Tibial nerve (tissue), 4 donors: Measurements from ENCODE around the gene TANC2. TPM values are rescaled to one million over a fixed set of nuclear protein-coding genes. Genes with fewer than 3 reads are reported as not detected.

Source experiments
- DNase-seq, 2 donors: peaks; one replicate each; pipeline ENCODE4 v3.0.0-alpha.2; 2019; ENCODE audit warnings: low spot score in 2 of 2
- H3K27ac ChIP-seq, 4 donors: fragments of 200-600 bp; sonication (generic) in 3 of 4; one replicate each; pipeline ENCODE4 v1.5.1; 2017 to 2019; ENCODE audit warnings: mild to moderate bottlenecking in 1 of 4
- H3K27me3 ChIP-seq, 2 donors: fragments of 200-600 bp; sonication (generic) in 1 of 2; one replicate each; pipeline versions ENCODE4 v1.5.1 to v1.6.0; 2017 to 2019
- H3K36me3 ChIP-seq, 3 donors: fragments of 200-600 bp; sonication (generic); one replicate each; pipeline ENCODE4 v1.5.1; 2018 to 2019
- H3K4me1 ChIP-seq, 4 donors: fragments of 200-600 bp; sonication (generic) in 3 of 4; one replicate each; pipeline ENCODE4 v1.5.1; 2017 to 2019
- H3K4me3 ChIP-seq, 4 donors: fragments of 200-600 bp; sonication (generic) in 3 of 4; one replicate each; pipeline ENCODE4 v1.5.1; 2017 to 2019; ENCODE audit warnings: mild to moderate bottlenecking in 1 of 4, moderate library complexity in 1 of 4
- H3K9me3 ChIP-seq, 4 donors: fragments of 200-600 bp; sonication (generic) in 3 of 4; one replicate each; pipeline ENCODE4 v1.5.1; 2017 to 2019
- CTCF ChIP-seq, 5 experiments: fragments of 200-600 bp in 3 of 5; fragments of 450-650 bp in 2 of 5; sonication (generic) in 3 of 5; IDR thresholded peaks; one replicate each; pipeline ENCODE4 v1.5.1; 2016 to 2019; ENCODE audit warnings: antibody characterized with exemption in 5 of 5, mild to moderate bottlenecking in 3 of 5, moderate library complexity in 2 of 5
- EP300 ChIP-seq, 2 donors: sonication (generic); formaldehyde crosslinking; IDR thresholded peaks; one replicate each; pipeline ENCODE4 v1.6.1; 2017; ENCODE audit warnings: antibody characterized with exemption in 2 of 2, mild to moderate bottlenecking in 1 of 2
- POLR2A ChIP-seq, 2 donors: fragments of 450-650 bp; IDR thresholded peaks; one replicate each; pipeline ENCODE4 v1.6.1; 2017; ENCODE audit warnings: antibody characterized with exemption in 2 of 2, mild to moderate bottlenecking in 2 of 2, moderate library complexity in 2 of 2
- whole genome bisulfite sequencing, 2 donors: methylation state at CpG; one replicate each; pipeline ENCODE4 v1.1.5; 2018; 5-methylcytosine and 5-hydroxymethylcytosine counted together
- small RNA-seq: library from RNA; depleted of rRNA; stranded (forward); fragments of <200 nt; gene quantifications from one replicate; pipeline ENCODE3, GENCODE V24; 2016
- total RNA-seq, 4 donors: library from RNA; depleted of rRNA; stranded (reverse); fragments of >200 nt; gene quantifications; one replicate each; pipeline ENCODE4 v1.1.0, GENCODE V29; 2016

The TANC2 gene
- total RNA-seq, 4 donors from 2014 or later, result 36.1 to 46.8 (median 45.5) TPM

- Histone ChIP-seq H3K36me3 (no peaks in the 10 kb centered on the region), H3K27me3 (no peaks in the 10 kb centered on the region), H3K9me3 (no peaks in the 10 kb centered on the region), H3K4me1 (peaks cover 0 to 13% (median 0%) of the 10 kb centered on the region in 4 donors), H3K27ac (no peak overlapping the region), H3K4me3 (no peak overlapping the region)
- 89 to 95% methylated on average over 1 of the region's 1 CpG for WGBS, 2 donors
- TF ChIP-seq POLR2A (IDR thresholded peaks at IDR 0.05) (no peak), CTCF (IDR thresholded peaks at IDR 0.05) (no peak), EP300 (IDR thresholded peaks at IDR 0.05) (no peak)
- no peak for DNase-seq
These were observed 32.8 kb downstream of the TANC2 start for GRCh38 chr17:62998665-62999393.

GRCh38 chr17:62999736-63000135 lies 33.7 kb downstream of the TANC2 start:
- DNase-seq, result no peak
- H3K27ac ChIP-seq, result no peak overlapping the region
- no peak for TF ChIP-seq POLR2A (IDR thresholded peaks at IDR 0.05)
- no peaks in the 10 kb centered on the region for H3K27me3 ChIP-seq
- H3K36me3 ChIP-seq, result no peaks in the 10 kb centered on the region
- H3K4me3 ChIP-seq, result no peak overlapping the region
- H3K9me3 ChIP-seq, result no peaks in the 10 kb centered on the region
- peaks cover 0 to 9% (median 0%) of the 10 kb centered on the region in 4 donors for H3K4me1 ChIP-seq
- 87% methylated on average over 3 of the region's 3 CpGs for WGBS, 2 donors

- Histone ChIP-seq H3K4me1 (no peaks in the 10 kb centered on the region), H3K4me3 (no peak overlapping the region), H3K36me3 (no peaks in the 10 kb centered on the region), H3K27ac (no peak overlapping the region), H3K27me3 (no peaks in the 10 kb centered on the region), H3K9me3 (no peaks in the 10 kb centered on the region)
- no peak for TF ChIP-seq POLR2A (IDR thresholded peaks at IDR 0.05)
- TF ChIP-seq CTCF (IDR thresholded peaks at IDR 0.05), result no peak
- no peak for TF ChIP-seq EP300 (IDR thresholded peaks at IDR 0.05)
- DNase-seq, result no peak
- 95% methylated on average over 5 of the region's 5 CpGs for WGBS, 2 donors
These were observed 35.8 kb downstream of the TANC2 start for GRCh38 chr17:63001689-63002394.

GRCh38 chr17:63002625-63003024 lies 36.6 kb downstream of the TANC2 start:
- Histone ChIP-seq H3K27ac (no peak overlapping the region), H3K4me3 (no peak overlapping the region), H3K4me1 (no peaks in the 10 kb centered on the region), H3K9me3 (no peaks in the 10 kb centered on the region), H3K27me3 (no peaks in the 10 kb centered on the region), H3K36me3 (no peaks in the 10 kb centered on the region)
- DNase-seq, result no peak
- no peak for TF ChIP-seq POLR2A (IDR thresholded peaks at IDR 0.05)
- TF ChIP-seq EP300 (IDR thresholded peaks at IDR 0.05), result no peak
- no peak for TF ChIP-seq CTCF (IDR thresholded peaks at IDR 0.05)
- WGBS, 2 donors, result 99 to 100% methylated on average over 2 of the region's 2 CpGs

- H3K36me3 ChIP-seq, result peaks cover 0 to 15% (median 0%) of the 10 kb centered on the region in 3 donors
- no peaks in the 10 kb centered on the region for H3K27me3 ChIP-seq
- H3K9me3 ChIP-seq, result no peaks in the 10 kb centered on the region
- 79 to 80% methylated on average over 4 of the region's 4 CpGs for WGBS, 2 donors
- H3K4me1 ChIP-seq, result no peaks in the 10 kb centered on the region
- no peak for DNase-seq
- H3K27ac ChIP-seq, result no peak overlapping the region
- TF ChIP-seq EP300 (IDR thresholded peaks at IDR 0.05) (no peak), POLR2A (IDR thresholded peaks at IDR 0.05) (no peak), CTCF (IDR thresholded peaks at IDR 0.05) (no peak)
- H3K4me3 ChIP-seq, result no peak overlapping the region
These were observed 49.8 kb downstream of the TANC2 start for GRCh38 chr17:63015824-63016223.

Small RNA genes lying within 50 kb of the gene (small RNA-seq; reads per million reads assigned to genes)
- not detected for gene MIR633

Other genes starting within 250 kb of the TANC2 start
- gene MARCHF10, start 157.9 kb upstream of the TANC2 start, total RNA-seq, result 10 to 100 TPM in 1 of 4 donors, 1 to 10 TPM in 3; 1.8 to 11.7 (median 3.6) TPM